Measurements from ENCODE around the gene TTN.

The TTN gene

GRCh38 chr2:178844269-178844668 is 37.0 kb upstream of the TTN start:
- in situ Hi-C loops (cut with MboI; ENCODE audit: low sequenced_read_pairs, unreplicated experiment) = no loop called here
- no peak for TF ChIP-seq CTCF (IDR thresholded peaks at IDR 0.05; ENCODE audit: borderline replicate concordance, control extremely low read depth, extremely low read depth, insufficient read depth, missing control alignments)

GRCh38 chr2:178843697-178844096 is 36.5 kb upstream of the TTN start:
- in situ Hi-C loops (cut with MboI; ENCODE audit: low sequenced_read_pairs, unreplicated experiment) = no loop called here
- DNase-seq (ENCODE audit: low spot score) = no peak
- no peak for TF ChIP-seq CTCF (IDR thresholded peaks at IDR 0.05; ENCODE audit: borderline replicate concordance, control extremely low read depth, extremely low read depth, insufficient read depth, missing control alignments)

More at GRCh38 chr2:178844269-178844668, 37.0 kb upstream of the TTN start:
- no peak for DNase-seq (ENCODE audit: low spot score)

- in situ Hi-C loops (cut with MboI; ENCODE audit: low sequenced_read_pairs, unreplicated experiment) = no loop called here
- no peak for TF ChIP-seq CTCF (IDR thresholded peaks at IDR 0.05; ENCODE audit: borderline replicate concordance, control extremely low read depth, extremely low read depth, insufficient read depth, missing control alignments)
- no peak for DNase-seq (ENCODE audit: low spot score)
These were observed 29.6 kb upstream of the TTN start for GRCh38 chr2:178836807-178837206.

GRCh38 chr2:178834086-178834485 is 26.9 kb upstream of the TTN start:
- no peak for DNase-seq (ENCODE audit: low spot score)
- in situ Hi-C loops (cut with MboI; ENCODE audit: low sequenced_read_pairs, unreplicated experiment) = no loop called here
- no peak for TF ChIP-seq CTCF (IDR thresholded peaks at IDR 0.05; ENCODE audit: borderline replicate concordance, control extremely low read depth, extremely low read depth, insufficient read depth, missing control alignments)

GRCh38 chr2:178833382-178833781 is 26.2 kb upstream of the TTN start:
- in situ Hi-C loops (cut with MboI; ENCODE audit: low sequenced_read_pairs, unreplicated experiment) = no loop called here
- DNase-seq (ENCODE audit: low spot score) = no peak
- no peak for TF ChIP-seq CTCF (IDR thresholded peaks at IDR 0.05; ENCODE audit: borderline replicate concordance, control extremely low read depth, extremely low read depth, insufficient read depth, missing control alignments)

- DNase-seq (ENCODE audit: low spot score) = no peak
- TF ChIP-seq CTCF (IDR thresholded peaks at IDR 0.05; ENCODE audit: borderline replicate concordance, control extremely low read depth, extremely low read depth, insufficient read depth, missing control alignments) = no peak
- in situ Hi-C loops (cut with MboI; ENCODE audit: low sequenced_read_pairs, unreplicated experiment) = no loop called here
These were observed 23.2 kb upstream of the TTN start for GRCh38 chr2:178830451-178830850.

- TF ChIP-seq CTCF (IDR thresholded peaks at IDR 0.05; ENCODE audit: borderline replicate concordance, control extremely low read depth, extremely low read depth, insufficient read depth, missing control alignments) = no peak
- in situ Hi-C loops (cut with MboI; ENCODE audit: low sequenced_read_pairs, unreplicated experiment) = no loop called here
- no peak for DNase-seq (ENCODE audit: low spot score)
These were observed 22.8 kb upstream of the TTN start for GRCh38 chr2:178829981-178830380.
